NB4 (cell line): ENCODE measurements around the gene ART3.

ENCODE experiments used
- CTCF ChIP-seq: IDR thresholded peaks from one replicate; pipeline ENCODE4 v1.5.1; 2012; ENCODE audit warnings: low read depth, low read length
- POLR2A ChIP-seq: IDR thresholded peaks from 2 replicates; pipeline ENCODE4 v1.6.1; 2011; ENCODE audit warnings: mild to moderate bottlenecking; ENCODE audit not compliant: insufficient read length; ENCODE audit errors: extremely low read depth

GRCh38 chr4:76096076-76096475 is 21.6 kb downstream of the ART3 start:
- TF ChIP-seq POLR2A (no peak), CTCF (no peak)
